ENCODE data around the gene DGKD.
"Not testable (repeated sequence)": the region's sequence is repeated elsewhere in the genome, so short reads cannot be mapped to it uniquely, and the experiment has no call there.

DGKD gene

GRCh38 chr2:233362742-233363141 lies 8.4 kb downstream of the DGKD start:
- no peak for DNase-seq (ENCODE audit: low spot score)

DNA sequence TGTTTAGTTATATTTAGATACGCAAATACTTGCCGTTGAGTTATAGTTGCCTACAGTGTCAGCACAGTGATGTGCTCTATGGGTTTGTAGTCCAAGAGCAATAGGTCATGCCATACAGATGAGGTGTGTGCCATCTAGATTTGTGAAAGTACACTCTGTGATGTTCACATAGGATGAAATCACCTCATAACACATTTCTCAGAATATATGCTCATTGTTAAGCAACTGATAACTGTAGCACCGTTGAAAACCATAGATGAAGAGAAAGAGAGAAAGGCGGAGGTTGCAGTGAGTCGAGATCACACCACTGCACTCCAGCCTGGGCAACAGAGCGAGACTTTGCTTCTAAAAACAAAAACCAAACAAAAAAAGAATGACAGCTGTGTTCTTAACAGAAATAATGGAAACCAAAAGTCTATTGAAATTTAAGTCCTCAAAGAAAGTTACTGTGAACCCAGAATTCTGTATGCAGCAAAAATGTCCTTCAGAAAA lies 9.5 kb downstream of the DGKD start:
- no peak for DNase-seq (ENCODE audit: low spot score)

- DNase-seq (ENCODE audit: low spot score), result no peak
Observed at GRCh38 chr2:233365861-233366520, 11.7 kb downstream of the DGKD start.

DNA sequence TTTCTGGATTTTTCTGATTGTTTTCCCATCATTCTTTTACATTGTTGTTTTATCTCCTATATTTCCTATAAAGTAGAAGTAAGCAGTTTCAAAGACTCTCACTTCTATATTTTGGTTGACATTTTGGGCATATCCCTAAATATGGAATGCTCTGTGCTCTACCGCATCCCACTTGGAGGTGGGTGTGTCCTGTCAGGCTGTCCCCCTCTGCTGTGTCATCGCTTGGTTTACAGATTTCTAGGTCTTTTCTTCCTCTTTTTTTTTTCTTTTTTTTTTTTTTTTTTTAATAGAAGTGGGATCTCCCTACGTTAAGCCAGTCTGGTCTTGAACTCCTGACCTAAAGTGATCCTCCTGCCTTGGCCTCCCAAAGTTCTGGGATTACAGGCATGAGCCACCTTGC lies 13.3 kb downstream of the DGKD start:
- no peak for DNase-seq (ENCODE audit: low spot score)

GRCh38 chr2:233368756-233369155 lies 14.5 kb downstream of the DGKD start:
- no peak for DNase-seq (ENCODE audit: low spot score)

- no peak for DNase-seq (ENCODE audit: low spot score)
Observed at GRCh38 chr2:233369462-233369861, 15.2 kb downstream of the DGKD start.

- DNase-seq (ENCODE audit: low spot score), result no peak
Observed at GRCh38 chr2:233369897-233370685, 15.8 kb downstream of the DGKD start.

GRCh38 chr2:233371641-233372040 lies 17.3 kb downstream of the DGKD start:
- no peak for DNase-seq (ENCODE audit: low spot score)

GRCh38 chr2:233372855-233373254 lies 18.6 kb downstream of the DGKD start:
- no peak for DNase-seq (ENCODE audit: low spot score)

GRCh38 chr2:233373316-233373715 lies 19.0 kb downstream of the DGKD start:
- no peak for DNase-seq (ENCODE audit: low spot score)

DNA sequence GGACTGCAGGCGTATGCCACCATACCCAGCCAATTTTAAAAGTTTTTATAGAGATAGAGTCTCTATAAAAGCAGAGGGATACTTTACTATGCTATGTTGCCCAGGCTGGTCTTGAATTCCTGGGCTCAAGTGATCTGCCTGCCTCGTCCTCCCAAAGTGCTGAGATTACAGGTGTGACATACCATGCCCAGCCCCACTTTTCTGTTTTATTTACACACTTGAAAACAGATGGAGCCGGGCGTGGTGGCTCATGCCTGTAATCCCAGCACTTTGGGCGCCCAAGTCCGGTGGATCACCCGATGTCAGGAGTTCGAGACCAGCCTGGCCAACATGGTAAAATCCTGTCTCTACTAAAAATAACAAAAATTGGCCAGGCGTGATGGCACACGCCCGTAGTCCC lies 20.5 kb downstream of the DGKD start:
- DNase-seq (ENCODE audit: low spot score), result not testable (repeated sequence)

- no peak for DNase-seq (ENCODE audit: low spot score)
Observed at GRCh38 chr2:233375490-233376314, 21.4 kb downstream of the DGKD start.

DNA sequence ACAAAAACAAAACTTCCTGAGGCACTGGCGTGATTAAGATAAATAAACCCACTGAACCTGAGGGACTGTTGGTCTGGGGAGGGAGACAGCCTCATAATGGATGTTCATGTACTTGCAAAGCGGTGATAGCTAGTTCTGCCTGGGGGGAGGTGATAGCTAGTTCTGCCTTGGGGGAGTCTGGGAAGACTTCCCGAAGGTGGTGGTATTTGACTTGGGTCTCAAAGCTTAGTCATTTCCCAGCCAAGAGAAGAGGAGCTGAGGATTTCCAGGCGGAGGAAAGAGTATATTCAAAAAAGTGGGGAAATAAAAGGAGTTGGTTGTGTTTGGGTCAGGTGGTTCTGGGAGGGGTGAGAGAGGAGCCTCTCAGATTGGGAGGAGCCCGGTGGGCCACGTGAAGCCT lies 24.7 kb downstream of the DGKD start:
- no peak for DNase-seq (ENCODE audit: low spot score)

GRCh38 chr2:233379441-233379840 lies 25.1 kb downstream of the DGKD start:
- DNase-seq (ENCODE audit: low spot score), result no peak

DNA sequence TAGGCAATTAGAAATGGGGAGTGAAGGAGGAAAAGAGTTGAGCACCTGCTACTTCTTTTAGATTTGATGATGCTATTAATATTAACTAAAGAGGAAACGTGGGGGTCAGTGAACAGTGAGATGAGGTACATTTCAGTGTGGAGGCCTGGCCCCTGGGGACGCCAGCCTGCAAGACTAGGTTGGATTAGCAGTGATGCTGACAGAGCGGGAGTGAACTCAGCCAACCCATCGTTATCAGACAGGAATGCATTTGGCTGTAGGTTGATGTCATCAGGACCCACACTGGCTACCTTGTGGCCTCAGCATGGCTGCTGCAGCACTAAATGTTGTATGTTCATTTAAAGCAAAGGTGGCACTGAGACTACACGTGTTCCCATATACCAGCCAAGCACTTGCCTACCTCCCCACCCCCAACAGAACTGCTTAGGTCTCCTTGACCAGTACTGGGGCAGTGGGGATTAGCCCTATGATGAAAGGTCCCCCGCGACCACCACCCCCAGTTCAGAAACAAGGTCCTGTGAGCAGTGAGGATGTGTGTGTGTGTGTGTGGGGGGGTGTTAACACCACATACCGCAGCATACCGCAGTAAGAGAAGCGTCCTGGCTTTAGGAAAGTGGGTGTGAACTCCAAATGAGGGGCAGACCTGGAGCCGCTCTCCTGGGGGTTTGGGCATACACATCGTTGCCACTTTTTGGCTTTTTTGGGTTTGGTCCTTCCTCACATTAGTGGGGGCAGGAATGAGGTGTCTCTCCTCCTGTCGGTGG lies 26.0 kb downstream of the DGKD start:
- DNase-seq (ENCODE audit: low spot score), result no peak

GRCh38 chr2:233380995-233381637 lies 26.8 kb downstream of the DGKD start:
- no peak for DNase-seq (ENCODE audit: low spot score)

- DNase-seq (ENCODE audit: low spot score), result no peak
Observed at GRCh38 chr2:233381638-233381995, 27.3 kb downstream of the DGKD start.

DNA sequence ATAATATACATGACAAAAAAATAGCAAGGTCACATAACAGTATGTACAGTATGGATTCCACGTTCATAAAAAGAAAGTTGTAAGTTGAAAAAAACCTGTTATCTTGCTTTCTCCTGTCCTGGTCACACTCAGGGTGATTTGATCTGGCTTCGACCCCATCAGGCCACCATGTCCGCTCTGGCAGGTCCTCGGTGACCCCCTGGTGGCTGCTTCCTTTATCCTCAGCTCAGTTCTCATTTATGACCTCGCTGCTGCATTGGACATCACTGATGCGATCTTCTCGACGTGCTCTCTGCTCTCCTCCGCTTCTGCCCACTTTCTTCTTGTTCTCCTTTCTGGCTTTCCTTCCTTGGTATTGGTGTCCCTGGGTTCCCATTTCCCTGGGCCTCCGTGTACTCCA lies 29.7 kb downstream of the DGKD start:
- no peak for DNase-seq (ENCODE audit: low spot score)

DNA sequence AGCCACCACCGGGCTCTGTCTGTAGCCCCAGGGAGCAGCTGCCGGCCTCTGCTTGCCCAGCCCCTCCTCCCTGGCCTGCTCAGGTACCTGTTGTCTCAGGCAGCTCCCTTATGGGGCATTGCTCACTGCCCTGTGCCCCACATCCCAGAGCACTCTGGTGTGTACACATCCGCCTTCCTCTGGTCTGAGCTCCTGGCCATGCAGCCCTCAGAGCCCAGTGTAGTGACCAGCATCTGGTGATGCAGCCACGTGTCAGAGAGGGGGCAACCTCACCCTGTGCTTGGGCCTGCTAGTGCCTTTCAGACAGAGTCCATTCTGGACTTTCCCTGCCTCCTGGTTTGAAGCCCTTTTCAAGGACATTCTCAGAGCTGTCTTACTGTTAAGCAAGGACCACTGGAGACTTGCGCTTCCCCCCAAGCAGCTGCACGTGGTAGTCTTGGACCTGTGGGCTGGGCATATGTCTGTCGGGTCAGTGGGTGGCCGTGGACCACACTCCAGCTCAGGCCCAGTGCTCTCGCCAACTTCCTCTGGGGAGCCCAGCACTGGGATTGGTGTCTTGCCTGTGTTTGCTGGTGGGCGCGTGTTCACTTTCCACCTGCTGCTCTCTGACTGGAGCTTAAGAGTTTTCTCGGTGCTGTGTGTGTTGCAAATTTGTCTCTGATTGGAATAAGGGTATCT lies 30.7 kb downstream of the DGKD start:
- DNase-seq (ENCODE audit: low spot score), result no peak

DNA sequence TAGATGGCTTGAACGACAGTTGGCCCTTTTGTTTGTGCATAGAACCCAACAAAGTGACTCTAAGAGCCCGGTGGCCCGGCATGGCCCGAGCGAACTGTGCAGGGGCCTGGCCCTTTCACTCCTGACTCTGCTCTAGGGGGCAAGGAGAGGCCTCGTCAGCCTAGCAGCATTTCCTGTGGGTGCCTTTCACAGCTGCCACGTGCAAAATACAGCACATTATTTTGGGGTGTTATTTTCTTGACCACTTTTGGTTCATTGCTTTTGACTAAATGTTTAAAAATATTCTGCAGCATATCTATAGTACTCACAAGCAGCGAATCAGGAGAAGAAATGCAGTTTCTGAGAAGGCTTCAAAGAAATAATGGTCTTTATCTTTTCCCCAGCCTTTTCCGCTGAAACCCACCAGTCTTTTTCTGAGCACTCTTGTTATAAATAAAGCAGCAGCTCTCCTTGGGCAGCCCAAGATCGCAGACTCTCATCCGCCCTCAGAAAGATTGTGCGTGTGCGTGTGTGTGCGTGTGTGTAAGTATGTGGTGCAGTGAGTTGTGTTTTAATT lies 31.3 kb downstream of the DGKD start:
- DNase-seq (ENCODE audit: low spot score), result no peak
